ENCODE data around the gene NUP88.
A peak's percentile ranks its signal among the peaks of the same experiment; 100 is the strongest.
"Not testable (repeated sequence)": the region's sequence is repeated elsewhere in the genome, so short reads cannot be mapped to it uniquely, and the experiment has no call there.

NUP88 gene

GRCh38 chr17:5431949-5432556 is 12.6 kb upstream of the NUP88 start:
- CTCF ChIA-PET: interaction anchor here (1.2 to 2.8 kb wide), 2 partner anchors 8 to 17 kb away, joined by 3 to 11 read pairs; partner anchors contain the start of gene C1QBP
- no peak overlapping the region for H3K4me3 Mint-ChIP-seq

GRCh38 chr17:5431234-5431633 is 11.8 kb upstream of the NUP88 start:
- DNase-seq, H3K9me3 Mint-ChIP-seq, H3K27me3 Mint-ChIP-seq, H3K4me3 Mint-ChIP-seq: not testable (repeated sequence)
- Mint-ChIP-seq H3K36me3 (peaks cover 61% of the 10 kb centered on the region), H3K27ac (peak overlapping the region; percentile 29), H3K4me1 (peaks cover 13% of the 10 kb centered on the region)
- CTCF ChIA-PET: interaction anchor here (0.7 to 2.8 kb wide), 2 partner anchors 9 to 183 kb away, joined by 3 to 11 read pairs; partner anchors contain the start of gene C1QBP

More at GRCh38 chr17:5431949-5432556, 12.6 kb upstream of the NUP88 start:
- no peak for DNase-seq
- no peaks in the 10 kb centered on the region for H3K27me3 Mint-ChIP-seq
- peaks cover 68% of the 10 kb centered on the region for H3K36me3 Mint-ChIP-seq
- H3K9me3 Mint-ChIP-seq: no peaks in the 10 kb centered on the region
- peak overlapping the region; percentile 3 for H3K27ac Mint-ChIP-seq
- H3K4me1 Mint-ChIP-seq: peaks cover 22% of the 10 kb centered on the region

- H3K4me1 Mint-ChIP-seq: peaks cover 9% of the 10 kb centered on the region
- H3K27me3 Mint-ChIP-seq: no peaks in the 10 kb centered on the region
- no peak for DNase-seq
- H3K36me3 Mint-ChIP-seq: peaks cover 63% of the 10 kb centered on the region
- H3K27ac Mint-ChIP-seq: peak overlapping the region; percentile 60
- no peaks in the 10 kb centered on the region for H3K9me3 Mint-ChIP-seq
- no peak overlapping the region for H3K4me3 Mint-ChIP-seq
- CTCF ChIA-PET: interaction anchor here (2.8 kb wide), 1 partner anchor 10 kb away, joined by 11 read pairs; the partner anchor contains the start of gene C1QBP
Observed at GRCh38 chr17:5430413-5430999, 11.0 kb upstream of the NUP88 start.

- no peak overlapping the region for H3K27ac Mint-ChIP-seq
- H3K4me3 Mint-ChIP-seq: no peak overlapping the region
- no peaks in the 10 kb centered on the region for H3K27me3 Mint-ChIP-seq
- H3K9me3 Mint-ChIP-seq: no peaks in the 10 kb centered on the region
- CTCF ChIA-PET: interaction anchor here (1.0 kb wide), 2 partner anchors 8 to 10 kb away, joined by 3 to 4 read pairs; partner anchors contain the start of gene C1QBP
- peaks cover 60% of the 10 kb centered on the region for H3K36me3 Mint-ChIP-seq
- DNase-seq: no peak
- H3K4me1 Mint-ChIP-seq: peaks cover 5% of the 10 kb centered on the region
Observed at GRCh38 chr17:5429191-5429887, 9.9 kb upstream of the NUP88 start.

- Mint-ChIP-seq H3K27ac (no peak overlapping the region), H3K36me3 (peaks cover 49% of the 10 kb centered on the region), H3K9me3 (no peaks in the 10 kb centered on the region), H3K4me3 (no peak overlapping the region), H3K27me3 (no peaks in the 10 kb centered on the region), H3K4me1 (peaks cover 27% of the 10 kb centered on the region)
- CTCF ChIA-PET: no interaction called here
- no peak for DNase-seq
Observed at GRCh38 chr17:5425826-5426225, 6.4 kb upstream of the NUP88 start.

GRCh38 chr17:5424909-5425308 is 5.4 kb upstream of the NUP88 start:
- Mint-ChIP-seq H3K4me1 (peaks cover 30% of the 10 kb centered on the region), H3K36me3 (peaks cover 48% of the 10 kb centered on the region), H3K4me3 (no peak overlapping the region), H3K27me3 (no peaks in the 10 kb centered on the region), H3K9me3 (no peaks in the 10 kb centered on the region), H3K27ac (no peak overlapping the region)
- CTCF ChIA-PET: no interaction called here
- DNase-seq: no peak

- peaks cover 4% of the 10 kb centered on the region for H3K27me3 Mint-ChIP-seq
- no peaks in the 10 kb centered on the region for H3K9me3 Mint-ChIP-seq
- H3K27ac Mint-ChIP-seq: no peak overlapping the region
- DNase-seq: no peak
- H3K4me3 Mint-ChIP-seq: no peak overlapping the region
- CTCF ChIA-PET: interaction anchor here (1.0 kb wide), 1 partner anchor 17 kb away, joined by 4 read pairs; no protein-coding TSS in a partner anchor
- peaks cover 40% of the 10 kb centered on the region for H3K36me3 Mint-ChIP-seq
- H3K4me1 Mint-ChIP-seq: peaks cover 38% of the 10 kb centered on the region
Observed at GRCh38 chr17:5422505-5422904, 3.0 kb upstream of the NUP88 start.

- no peaks in the 10 kb centered on the region for H3K9me3 Mint-ChIP-seq
Observed at GRCh38 chr17:5419959-5420653, 644 bp upstream of the NUP88 start, which contains the start of gene RPAIN. TSS of gene RPAIN (plus strand) at chr17:5420182. CDS start at chr17:5420211, 29 bp downstream.

GRCh38 chr17:5418858-5419355 is 555 bp downstream of the NUP88 start:
- CTCF ChIA-PET: interaction anchor here (1.1 kb wide), 1 partner anchor 20 kb away, joined by 4 read pairs; the partner anchor contains the start of gene C1QBP
- Mint-ChIP-seq H3K27ac (peak overlapping the region; percentile 99), H3K36me3 (peaks cover 28% of the 10 kb centered on the region), H3K4me3 (peak overlapping the region; percentile 96), H3K4me1 (peaks cover 47% of the 10 kb centered on the region), H3K9me3 (no peaks in the 10 kb centered on the region), H3K27me3 (peaks cover 4% of the 10 kb centered on the region)
- peak; percentile 77 for DNase-seq

More at GRCh38 chr17:5419959-5420653, 644 bp upstream of the NUP88 start, which contains the start of gene RPAIN:
- peak; percentile 93 for DNase-seq
- H3K4me3 Mint-ChIP-seq: peak within 1 kb of the TSS; percentile 96
- CTCF ChIA-PET: interaction anchor here (1.1 kb wide), 1 partner anchor 19 kb away, joined by 4 read pairs; the partner anchor contains the start of gene C1QBP
- H3K27me3 Mint-ChIP-seq: peaks cover 4% of the 10 kb centered on the region
- peak within 1 kb of the TSS; percentile 99 for H3K27ac Mint-ChIP-seq
- H3K4me1 Mint-ChIP-seq: peaks cover 50% of the 10 kb centered on the region
- peaks cover 33% of the 10 kb centered on the region for H3K36me3 Mint-ChIP-seq

GRCh38 chr17:5416901-5417300 is 2.6 kb downstream of the NUP88 start:
- peaks cover 41% of the 10 kb centered on the region for H3K36me3 Mint-ChIP-seq
- H3K9me3 Mint-ChIP-seq: no peaks in the 10 kb centered on the region
- DNase-seq: no peak
- CTCF ChIA-PET: no interaction called here
- H3K4me3 Mint-ChIP-seq: peak overlapping the region; percentile 96
- peaks cover 4% of the 10 kb centered on the region for H3K27me3 Mint-ChIP-seq
- peak overlapping the region; percentile 19 for H3K27ac Mint-ChIP-seq
- H3K4me1 Mint-ChIP-seq: peaks cover 49% of the 10 kb centered on the region

- CTCF ChIA-PET: no interaction called here
- no peaks in the 10 kb centered on the region for H3K9me3 Mint-ChIP-seq
- no peaks in the 10 kb centered on the region for H3K27me3 Mint-ChIP-seq
- peaks cover 44% of the 10 kb centered on the region for H3K36me3 Mint-ChIP-seq
- H3K4me3 Mint-ChIP-seq: no peak overlapping the region
- peaks cover 34% of the 10 kb centered on the region for H3K4me1 Mint-ChIP-seq
- no peak overlapping the region for H3K27ac Mint-ChIP-seq
- DNase-seq: no peak
Observed at GRCh38 chr17:5413682-5414081, 5.8 kb downstream of the NUP88 start.

GRCh38 chr17:5410594-5411272 is 8.7 kb downstream of the NUP88 start:
- CTCF ChIA-PET: no interaction called here
- DNase-seq: no peak
- Mint-ChIP-seq H3K4me1 (peaks cover 16% of the 10 kb centered on the region), H3K9me3 (no peaks in the 10 kb centered on the region), H3K36me3 (peaks cover 36% of the 10 kb centered on the region), H3K27me3 (no peaks in the 10 kb centered on the region), H3K27ac (no peak overlapping the region), H3K4me3 (no peak overlapping the region)

- Mint-ChIP-seq H3K9me3 (no peaks in the 10 kb centered on the region), H3K27me3 (no peaks in the 10 kb centered on the region), H3K4me1 (peaks cover 11% of the 10 kb centered on the region), H3K4me3 (no peak overlapping the region), H3K27ac (no peak overlapping the region), H3K36me3 (peaks cover 41% of the 10 kb centered on the region)
- DNase-seq: no peak
- CTCF ChIA-PET: no interaction called here
Observed at GRCh38 chr17:5408186-5408585, 11.3 kb downstream of the NUP88 start.
